Activated CD4-positive, alpha-beta T cell treated with anti-CD3 and anti-CD28 coated beads, Interleukin-2, amount 50 U/mL, for 1 hour (primary cell): ENCODE measurements around the gene CFAP92.
"Not testable (repeated sequence)": the region's sequence is repeated elsewhere in the genome, so short reads cannot be mapped to it uniquely, and the experiment has no call there.

Experiments
- DNase-seq: peaks from one replicate; pipeline ENCODE4 v3.0.0-alpha.2; 2020

The CFAP92 gene

DNA sequence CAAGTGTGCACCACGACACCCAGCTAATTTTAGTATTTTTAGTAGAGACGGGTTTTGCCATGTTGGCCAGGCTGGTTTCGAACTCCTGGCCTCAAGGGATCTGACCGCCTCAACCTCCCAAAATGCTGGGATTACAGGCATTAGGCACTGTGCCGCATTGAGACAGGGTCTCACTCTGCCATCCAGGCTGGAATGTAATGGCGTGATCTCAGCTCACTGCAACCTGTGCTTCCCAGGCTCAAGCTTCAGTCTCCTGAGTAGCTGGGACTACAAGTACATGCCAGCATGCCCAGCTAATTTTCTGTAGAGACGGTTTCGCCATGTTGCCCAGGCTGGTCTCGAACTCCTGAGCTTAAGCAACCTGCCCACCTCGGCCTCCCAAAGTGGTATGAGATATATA is 62.8 kb downstream of the CFAP92 start:
- DNase-seq = no peak

DNA sequence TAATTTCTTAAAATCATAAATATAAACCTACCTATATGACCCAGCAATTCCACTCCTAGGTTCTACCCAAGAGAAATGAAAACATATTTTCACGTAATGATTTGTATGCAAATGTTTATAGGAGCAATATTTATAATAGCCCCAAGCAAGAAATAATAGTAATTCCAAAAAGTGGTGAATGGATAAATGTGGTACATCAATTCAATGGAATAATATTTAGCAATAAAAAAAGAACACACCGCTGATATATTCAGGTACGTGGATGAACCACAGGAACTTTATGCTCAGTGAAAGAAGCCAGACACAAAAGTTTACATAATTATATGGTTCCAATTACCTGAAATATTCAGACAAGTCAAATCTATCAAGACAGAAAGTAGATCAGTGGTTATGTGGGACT is 64.5 kb downstream of the CFAP92 start:
- DNase-seq = no peak

DNA sequence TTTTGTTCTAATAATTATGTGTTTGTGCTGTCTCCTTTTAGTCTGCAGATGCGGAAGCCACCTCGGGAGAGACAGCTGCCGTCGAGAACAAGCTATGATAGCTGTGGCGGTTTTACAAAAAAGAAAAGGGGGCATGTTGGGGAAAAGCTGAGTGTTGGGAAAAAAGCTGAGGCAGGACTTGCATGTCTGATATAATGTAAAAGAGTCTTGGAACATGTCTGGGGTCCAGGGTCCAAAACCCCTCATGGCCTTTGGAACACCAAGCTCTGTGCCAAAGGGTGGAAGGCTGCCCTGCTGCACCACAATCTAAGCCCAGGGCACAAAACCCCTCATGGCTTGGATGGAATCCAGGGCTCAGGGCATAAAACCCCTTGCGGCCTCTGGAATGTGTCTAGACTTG is 69.9 kb downstream of the CFAP92 start:
- not testable (repeated sequence) for DNase-seq

DNA sequence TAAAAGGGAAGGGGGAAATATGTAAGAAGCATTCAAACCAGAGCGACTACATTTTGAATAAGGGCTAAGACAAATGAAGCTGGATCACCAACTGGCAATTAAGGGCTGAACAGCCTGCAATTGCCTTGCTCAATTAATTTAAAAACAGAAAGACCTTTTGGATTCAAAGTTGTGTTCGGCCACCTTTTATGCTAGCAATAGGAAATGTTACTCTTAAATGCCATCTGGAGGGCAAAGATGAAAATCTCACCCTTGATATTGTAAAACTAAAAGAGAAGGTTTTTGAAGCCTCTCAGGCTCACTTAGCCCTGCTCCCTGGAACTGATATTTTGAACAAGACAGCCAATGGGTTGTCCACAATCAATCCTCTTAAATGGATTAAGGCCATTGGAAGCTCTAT is 70.3 kb downstream of the CFAP92 start:
- no peak for DNase-seq

DNA sequence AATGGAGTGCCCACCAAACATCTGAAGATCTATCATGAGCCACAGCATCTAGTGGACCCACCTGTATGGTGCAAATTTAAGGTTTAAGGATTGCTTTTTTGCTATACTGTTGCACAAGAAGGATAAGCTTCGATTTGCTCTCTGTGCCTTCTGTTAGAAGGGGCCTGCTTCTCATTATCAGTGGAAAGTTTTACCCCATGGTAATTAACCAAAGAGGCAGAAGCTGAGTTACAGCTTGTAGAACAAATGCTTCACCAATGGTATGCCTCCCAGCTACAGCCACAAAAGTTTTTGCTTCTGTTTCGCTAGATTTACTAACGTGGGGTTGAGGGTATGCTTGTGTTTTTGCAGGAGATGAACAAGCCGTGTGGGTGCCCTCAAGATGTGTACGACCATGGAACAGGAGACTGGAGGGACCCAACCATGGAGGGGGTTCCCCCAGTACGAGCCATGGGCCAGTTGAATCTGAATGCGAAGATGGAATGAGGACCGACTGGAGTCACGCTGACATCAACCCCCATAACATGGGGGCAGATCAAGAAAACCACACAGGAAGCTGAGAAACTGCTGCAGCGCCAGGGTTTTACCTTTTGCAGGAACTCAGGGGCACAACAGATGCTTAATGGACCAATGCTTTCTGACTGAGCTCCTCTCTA is 70.9 kb downstream of the CFAP92 start:
- peak; percentile 41 for DNase-seq

DNA sequence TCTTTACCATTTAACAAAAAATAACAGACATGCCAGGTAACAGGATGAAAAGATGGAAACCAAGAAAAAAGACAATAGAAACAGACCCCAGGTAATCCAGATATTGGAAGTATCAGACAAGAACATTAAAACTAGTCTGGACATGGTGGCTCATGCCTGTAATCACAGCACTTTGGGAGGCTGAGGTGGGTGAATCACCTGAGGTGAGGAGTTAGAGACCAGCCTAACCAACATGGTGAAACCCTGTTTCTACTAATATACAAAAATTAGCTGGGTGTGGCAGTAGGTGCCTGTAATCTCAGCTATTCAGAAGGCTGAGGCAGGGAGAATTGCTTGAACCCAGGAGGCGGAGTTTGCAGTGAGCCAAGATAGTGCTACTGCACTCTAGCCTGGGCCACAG is 73.9 kb downstream of the CFAP92 start:
- DNase-seq = no peak

DNA sequence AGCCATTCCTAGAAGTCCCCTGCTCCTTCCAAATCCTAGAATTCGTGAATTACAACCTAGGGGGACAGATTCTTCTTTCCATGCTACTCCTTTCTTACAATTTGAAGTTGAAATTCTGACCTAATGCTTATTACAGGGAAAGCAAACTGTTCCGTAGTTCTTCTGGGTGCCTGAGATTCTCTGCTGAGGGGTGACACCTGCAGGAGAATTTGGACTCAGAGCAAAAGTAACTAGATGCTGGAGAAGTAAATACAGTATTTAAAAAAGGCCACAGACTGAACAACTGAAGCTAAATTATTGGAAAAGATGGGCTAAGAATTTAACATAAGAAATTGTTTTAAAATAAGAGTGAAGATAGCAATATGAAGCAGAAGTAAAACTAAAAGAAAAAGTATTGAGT is 76.6 kb downstream of the CFAP92 start:
- no peak for DNase-seq

DNA sequence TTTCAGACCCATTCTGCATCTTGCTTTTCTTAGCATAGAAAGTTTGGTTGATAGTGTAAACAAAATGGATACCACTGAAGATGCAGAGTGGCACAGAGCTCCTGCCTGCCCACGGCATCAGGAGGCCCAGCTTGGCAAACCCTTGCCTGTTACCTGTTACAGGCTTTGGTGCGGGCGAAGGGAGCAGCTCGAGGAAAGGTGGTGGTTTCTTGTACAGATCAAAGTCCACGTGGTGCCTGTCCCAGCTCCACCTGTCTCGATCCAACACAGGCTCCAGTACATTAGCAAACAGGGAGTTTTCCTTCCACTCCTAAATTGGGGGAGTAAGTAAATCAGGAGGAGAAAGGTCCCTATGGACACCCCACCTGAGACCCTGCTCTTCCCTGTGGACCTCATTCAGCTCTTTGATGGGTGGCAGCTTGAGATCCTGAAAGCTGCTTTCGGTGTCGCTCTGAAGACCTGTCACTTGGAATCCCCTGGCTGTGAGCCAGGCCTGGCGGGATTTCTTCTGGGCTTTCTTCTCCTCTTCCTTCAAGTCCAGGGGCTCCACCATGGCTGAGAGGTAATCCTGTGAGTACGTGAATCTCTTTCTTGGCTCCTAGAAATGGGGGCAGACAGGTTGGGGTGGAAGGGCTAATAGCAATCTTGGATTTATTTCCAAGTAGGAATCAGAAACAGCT is 78.8 kb downstream of the CFAP92 start:
- no peak for DNase-seq

DNA sequence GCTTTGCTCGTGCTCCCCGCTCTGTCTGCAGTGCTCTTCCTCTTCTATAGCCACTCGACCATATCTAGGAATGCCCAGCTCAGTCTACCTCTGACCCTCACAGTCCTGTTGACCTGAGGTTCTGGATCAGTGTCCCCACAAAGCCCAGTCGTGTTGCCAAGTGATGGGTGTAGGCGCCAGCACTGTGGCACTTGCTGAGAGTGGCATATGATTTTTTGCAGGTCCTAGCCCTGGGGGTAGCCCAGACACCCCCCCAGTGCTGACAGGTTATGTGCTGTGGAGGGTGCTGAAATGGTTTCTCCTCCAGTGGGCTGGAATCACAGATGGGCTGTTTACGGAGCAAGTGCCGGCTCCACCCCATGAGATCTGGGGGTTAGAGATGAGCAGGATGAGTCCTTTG is 82.0 kb downstream of the CFAP92 start:
- no peak for DNase-seq

DNA sequence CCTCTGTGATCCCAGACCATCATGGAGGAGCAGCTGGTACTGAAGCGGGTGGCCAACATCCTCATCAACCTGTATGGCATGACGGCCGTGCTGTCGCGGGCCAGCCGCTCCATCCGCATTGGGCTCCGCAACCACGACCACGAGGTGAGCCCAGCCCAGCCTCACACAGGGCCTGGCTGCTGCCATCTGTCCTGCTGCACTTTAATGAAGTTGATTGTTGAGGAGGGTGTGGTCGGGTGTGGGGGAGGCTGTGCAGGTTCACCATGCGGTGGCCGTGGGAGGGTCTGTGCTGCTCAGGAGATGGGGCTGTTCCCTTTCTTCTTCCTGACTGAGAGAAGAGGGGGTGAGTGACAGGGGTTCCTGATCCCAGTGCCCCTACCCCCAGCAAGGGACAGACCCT is 83.9 kb downstream of the CFAP92 start:
- no peak for DNase-seq

DNA sequence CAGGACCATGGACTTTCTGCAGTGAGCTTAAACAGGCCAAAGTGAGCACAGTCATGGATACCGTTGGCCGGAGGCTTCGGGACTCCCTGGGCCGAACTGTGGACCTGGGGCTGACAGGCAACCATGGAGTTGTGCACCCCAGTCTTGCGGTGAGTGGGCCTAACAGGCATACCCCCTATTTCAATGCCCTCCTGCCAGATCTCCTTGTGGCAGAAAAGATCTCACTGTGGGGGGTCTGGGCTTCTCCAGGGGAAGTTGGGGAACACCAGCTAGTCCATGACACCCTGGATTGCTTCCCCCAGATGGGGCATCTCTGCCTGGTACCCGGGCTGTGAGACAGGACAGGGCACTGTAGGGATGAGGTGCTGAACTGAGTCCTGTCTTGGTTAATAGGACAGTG is 84.9 kb downstream of the CFAP92 start:
- DNase-seq = no peak

DNA sequence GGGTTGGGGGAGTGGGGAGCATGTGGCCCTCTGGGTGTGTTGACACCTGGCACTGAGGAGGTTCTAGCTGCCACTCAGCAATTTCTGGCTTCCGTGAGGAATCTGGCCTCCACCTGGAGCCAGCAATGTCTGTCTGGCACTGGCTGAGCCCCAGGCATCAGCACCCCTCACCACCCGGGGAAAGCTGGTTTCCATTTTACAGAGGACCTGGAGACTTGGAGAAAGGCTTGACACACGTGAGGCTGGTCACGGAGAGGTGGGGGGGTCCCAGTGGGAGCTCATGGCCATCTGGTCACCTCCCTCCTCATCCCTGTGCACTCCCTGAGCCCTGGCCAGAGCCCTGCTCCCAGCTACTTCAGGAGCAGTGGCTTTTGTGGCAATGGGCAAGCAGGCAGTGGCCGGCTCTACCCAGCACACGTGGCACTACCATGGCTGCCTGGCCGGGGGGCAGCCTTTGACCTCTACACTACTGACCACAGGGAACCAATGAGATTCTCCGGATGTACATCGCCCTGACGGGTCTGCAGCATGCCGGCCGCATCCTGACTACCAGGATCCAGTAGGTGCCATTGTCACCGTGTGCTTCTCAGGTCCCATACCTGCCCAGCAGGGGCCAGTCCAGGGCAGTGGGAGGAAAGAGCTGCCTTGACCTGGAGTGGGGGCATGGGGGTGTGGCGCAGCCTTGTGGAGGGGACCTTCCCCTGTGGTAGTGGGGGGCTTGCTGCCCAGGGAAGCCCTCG is 86.0 kb downstream of the CFAP92 start:
- no peak for DNase-seq

DNA sequence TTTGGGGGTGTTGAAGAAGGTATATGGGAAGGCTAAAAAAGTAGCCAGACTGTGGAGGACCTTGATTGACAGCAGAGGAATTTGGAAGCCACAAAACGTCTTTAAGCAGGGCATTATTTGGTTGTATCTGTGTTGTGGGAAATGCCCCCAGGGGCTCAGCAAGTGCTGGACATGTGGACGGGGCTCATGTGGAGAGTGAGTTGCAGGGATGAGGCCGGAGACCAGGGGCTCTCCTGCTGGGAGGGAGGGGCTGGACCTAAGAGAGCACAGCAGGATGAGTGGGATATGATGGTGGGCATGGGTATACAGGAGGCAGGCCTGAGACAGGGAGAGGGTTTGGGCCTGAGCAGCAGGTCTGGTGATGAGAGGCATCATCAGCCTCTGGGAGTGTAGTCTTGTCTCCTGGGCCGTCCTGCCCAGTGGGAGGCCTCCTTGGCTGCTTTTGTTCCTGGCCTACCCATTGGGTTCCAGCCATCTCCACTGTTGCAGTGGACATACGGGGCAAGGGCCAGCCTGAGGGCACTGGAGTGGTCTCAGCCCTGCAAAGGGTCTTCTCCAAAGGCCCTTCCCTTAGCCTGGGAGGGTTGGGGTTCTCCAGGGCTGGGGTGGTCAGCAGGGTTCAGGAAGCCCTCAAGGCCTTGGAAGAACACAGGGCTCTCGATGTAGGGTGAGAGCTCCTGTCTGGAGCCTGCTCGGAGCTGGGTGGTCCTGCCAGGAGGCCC is 86.9 kb downstream of the CFAP92 start:
- no peak for DNase-seq

DNA sequence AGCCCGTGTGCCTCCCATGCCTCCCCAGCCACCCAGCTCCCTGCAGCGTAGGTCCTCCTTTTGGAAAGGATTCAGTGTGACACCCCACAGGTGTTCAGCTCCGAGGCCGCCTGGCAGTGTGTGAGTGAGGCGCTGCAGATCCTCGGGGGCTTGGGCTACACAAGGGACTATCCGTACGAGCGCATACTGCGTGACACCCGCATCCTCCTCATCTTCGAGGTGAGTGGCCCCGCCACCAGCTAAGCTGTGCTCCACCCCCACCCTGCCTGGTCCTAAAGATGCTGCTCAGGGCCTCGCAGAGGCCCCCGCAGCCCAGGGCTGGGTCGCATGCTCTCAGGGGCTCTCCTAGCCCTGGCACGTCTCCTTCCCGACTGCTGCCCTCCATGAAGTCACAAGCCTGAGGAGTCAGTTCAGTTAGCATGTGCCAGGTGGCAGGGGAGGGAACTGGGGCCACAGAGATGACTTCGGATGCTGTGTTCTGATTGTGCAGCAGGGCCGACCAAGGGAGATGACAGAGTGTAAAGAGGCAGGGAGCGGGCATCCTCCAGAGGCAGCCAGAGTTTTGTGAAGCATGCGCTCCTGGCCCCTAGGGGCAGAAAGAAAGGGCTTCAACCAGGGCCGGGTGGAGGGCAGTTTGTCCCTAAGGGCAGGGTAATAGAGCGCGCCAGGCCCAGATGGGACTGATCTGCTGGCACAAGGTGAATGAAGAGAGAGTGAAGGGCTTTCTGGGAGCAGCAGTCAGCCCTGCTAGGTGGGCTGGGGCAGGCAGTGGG is 87.7 kb downstream of the CFAP92 start:
- no peak for DNase-seq

DNA sequence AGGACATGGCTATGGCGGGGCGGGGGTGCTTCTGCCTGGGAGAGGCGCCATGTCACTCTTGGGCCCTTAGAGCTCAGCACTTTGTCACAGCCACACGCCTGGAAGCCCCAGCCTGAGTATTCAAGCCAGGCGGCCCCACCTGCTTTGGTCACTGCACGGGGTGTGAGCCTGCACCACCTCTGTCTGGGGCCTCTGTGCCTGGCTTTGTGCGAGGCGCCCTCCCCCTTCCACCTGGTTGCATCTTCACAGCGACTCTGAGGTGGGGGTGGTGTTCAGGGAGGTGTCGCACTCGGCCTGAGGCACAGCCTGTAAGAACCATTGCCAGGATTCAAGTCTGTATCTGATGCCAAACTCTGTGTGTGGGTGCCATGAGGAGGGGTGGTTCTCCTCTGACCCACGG is 90.4 kb downstream of the CFAP92 start:
- no peak for DNase-seq

DNA sequence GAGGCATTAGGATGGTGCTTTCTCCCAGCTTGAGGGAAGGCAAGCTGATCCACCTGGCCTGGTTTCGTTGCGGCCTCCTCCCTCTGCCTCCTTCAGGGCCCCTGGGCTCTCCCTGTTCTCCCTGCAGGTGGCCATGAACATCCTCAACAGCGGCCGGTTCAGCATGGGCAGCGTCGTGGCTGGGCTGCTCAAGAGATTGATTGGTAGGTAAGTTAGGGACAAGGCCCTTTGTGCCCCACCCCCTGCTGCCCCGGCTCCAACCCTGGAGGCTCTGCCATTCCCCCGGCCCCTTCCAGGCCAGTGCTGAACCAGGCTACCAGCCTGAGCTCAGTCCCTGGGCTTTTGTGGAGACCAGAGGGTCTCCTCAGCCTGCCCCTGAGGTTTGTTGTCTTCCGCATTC is 91.5 kb downstream of the CFAP92 start:
- DNase-seq = no peak

DNA sequence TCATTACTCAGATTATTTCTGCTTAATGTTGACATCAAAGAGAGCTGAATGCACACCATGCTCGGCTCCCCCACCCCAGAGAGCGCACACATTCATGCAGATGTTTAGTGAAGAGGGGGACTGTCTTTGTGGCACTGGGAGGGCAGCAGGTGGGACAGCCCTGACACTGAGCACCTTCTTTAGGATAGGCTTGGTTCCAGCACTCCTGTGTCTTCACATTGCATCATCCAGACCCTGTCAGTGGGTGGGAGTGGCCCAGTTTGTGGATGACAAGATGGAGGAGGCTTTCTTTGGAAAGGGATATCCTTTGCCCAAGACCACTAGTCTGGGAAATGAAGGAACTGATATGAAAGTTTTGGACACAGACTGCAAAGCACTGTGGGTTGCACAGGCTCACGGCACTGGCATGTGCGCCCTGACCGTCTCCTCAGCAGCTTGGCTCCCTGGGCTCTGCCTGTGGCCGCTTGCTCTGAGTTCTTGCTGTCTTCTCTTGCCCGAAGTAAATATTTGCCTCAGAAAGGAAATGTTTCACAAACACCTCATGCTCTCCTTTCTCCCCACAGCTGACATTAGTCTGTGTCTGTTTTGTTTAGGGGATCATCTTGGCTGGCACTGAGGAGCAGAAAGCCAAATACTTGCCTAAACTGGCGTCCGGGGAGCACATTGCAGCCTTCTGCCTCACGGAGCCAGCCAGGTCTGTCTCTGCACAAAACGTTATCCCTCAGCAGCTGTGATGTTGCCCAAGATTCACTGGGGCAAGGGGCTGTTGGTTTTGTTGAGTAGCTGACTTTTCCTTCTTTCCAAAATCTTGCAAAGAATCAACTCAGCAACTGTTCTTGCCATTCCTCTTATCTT is 97.8 kb downstream of the CFAP92 start:
- no peak for DNase-seq

DNA sequence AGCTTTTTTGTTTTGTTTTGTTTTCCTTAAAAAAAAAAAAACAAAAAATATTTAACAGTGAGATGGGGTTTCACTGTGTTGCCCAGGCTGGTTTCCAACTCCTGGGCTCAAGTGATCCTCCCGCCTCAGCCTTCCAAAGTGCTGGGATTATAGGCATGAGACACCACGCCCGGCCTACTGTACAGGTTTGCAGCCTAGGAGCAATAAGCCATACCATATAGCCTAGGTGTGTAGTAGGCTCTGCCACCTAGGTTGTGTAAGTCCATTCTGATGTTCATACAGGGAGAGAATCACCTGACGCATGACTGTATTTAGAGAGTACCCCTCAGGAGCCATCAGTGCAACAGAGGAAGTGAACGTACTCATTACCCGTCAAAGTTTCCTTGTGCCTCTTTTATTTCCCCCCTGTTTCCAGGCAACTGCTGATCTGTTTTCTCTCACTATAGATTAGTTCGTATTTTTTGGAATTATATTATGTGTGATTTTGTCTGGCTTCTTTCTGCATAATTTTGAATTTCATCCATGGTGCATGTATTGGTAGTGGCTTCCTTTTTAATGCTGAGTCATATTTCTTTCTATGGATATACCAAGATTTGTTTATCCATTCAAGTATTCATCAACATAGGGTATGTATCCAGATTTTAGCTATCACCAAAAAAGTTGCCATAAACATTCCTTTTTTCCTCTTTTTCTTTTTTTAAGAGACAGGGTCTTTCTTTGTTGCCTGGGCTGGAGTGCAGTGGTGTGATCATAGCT is 104.6 kb downstream of the CFAP92 start:
- no peak for DNase-seq

DNA sequence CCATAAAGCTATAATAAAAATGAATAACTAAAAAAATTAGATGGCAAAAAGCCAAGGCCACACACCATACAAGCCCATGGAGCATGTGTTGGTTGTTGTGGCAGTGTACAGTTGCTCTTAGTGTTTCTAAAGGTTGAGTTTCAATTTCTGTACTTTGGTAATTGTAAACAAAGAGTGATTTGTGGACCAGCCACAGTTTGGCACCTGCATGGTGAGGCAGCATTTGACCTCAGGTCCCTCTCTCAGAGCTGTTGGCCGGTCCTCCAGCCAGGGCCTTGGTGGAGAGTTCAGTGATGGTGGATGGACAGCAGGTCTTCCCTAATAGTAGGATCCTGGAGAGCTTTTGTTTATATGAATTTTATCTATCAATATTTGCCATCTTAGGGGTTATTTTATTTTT is 108.9 kb downstream of the CFAP92 start:
- DNase-seq = no peak

DNA sequence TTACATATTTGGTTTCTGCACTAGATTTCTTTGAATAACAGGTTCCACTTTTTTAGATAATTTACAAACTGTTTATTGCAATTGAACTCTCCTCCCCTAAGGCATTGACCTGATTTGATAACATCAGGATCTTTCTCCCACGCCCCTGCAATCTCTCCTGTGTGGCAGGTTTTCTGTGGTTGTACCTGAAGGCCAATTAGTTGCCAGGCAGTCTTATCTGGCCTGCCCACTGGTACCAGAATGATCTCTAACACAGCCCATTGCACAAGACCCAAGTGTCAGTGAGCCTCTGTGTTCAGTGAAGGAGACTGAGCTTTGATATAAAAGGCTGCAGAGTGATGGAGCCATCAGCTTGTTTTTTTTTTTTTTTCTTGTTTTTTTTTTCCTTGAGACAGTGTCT is 111.2 kb downstream of the CFAP92 start:
- no peak for DNase-seq

DNA sequence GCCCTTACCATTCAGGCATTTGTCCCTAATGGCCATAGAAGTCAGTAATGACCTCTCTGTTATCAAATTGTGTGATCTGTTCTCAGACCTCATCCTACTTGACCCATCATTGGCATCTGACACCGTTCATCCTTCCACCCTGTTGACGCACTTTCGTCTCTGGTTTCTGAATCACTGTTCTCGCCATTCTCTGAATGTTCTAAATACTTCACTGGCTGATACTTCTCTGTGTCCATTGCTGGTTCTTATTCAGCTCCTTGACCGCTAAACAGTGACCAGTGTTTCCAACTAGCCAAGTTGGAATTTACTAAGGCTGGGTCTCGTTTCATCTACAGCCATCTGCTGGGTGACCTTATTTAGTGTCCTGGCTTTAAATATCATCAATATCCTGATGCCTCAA is 112.3 kb downstream of the CFAP92 start:
- no peak for DNase-seq
